H9 (cell line): Measurements from ENCODE around the gene FUT9. TPM values are rescaled to one million over a fixed set of nuclear protein-coding genes. Genes with fewer than 3 reads are reported as not detected.

Source experiments
- DNase-seq: peaks from one replicate; pipeline ENCODE4 v3.0.0-alpha.2; 2017
- H2AFZ ChIP-seq: one replicate; pipeline ENCODE4 v1.6.1; 2013; ENCODE audit warnings: mild to moderate bottlenecking, low read length, control low read depth, moderate library complexity
- H2AK5ac ChIP-seq: 2 replicates; pipeline ENCODE4 v1.6.1; 2013; ENCODE audit warnings: low read length, control low read depth, mixed read lengths; ENCODE audit not compliant: insufficient read length
- H2BK120ac ChIP-seq: one replicate; pipeline ENCODE4 v1.6.1; 2013; ENCODE audit warnings: low read depth, mild to moderate bottlenecking, low read length, control low read depth, inconsistent platforms; ENCODE audit not compliant: poor library complexity, severe bottlenecking
- H2BK12ac ChIP-seq: 2 replicates; pipeline ENCODE4 v1.6.1; 2013; ENCODE audit warnings: low read length, control low read depth, mixed read lengths, low read depth; ENCODE audit not compliant: insufficient read length
- H2BK15ac ChIP-seq: 2 replicates; pipeline ENCODE4 v1.6.1; 2013; ENCODE audit warnings: low read depth, low read length, control low read depth
- H2BK20ac ChIP-seq: one replicate; pipeline ENCODE4 v1.6.1; 2013; ENCODE audit warnings: low read depth, mild to moderate bottlenecking, low read length, control low read depth, inconsistent platforms; ENCODE audit not compliant: poor library complexity, severe bottlenecking
- H2BK5ac ChIP-seq: 2 replicates; pipeline ENCODE4 v1.6.1; 2013; ENCODE audit warnings: low read length, control low read depth, mixed read lengths; ENCODE audit not compliant: insufficient read length
- H3K14ac ChIP-seq: 2 replicates; pipeline ENCODE4 v1.6.1; 2013; ENCODE audit warnings: low read length, control low read depth; ENCODE audit not compliant: insufficient read depth
- H3K18ac ChIP-seq: 2 replicates; pipeline ENCODE4 v1.6.1; 2013; ENCODE audit warnings: low read depth, mild to moderate bottlenecking, mixed read lengths, low read length, control low read depth; ENCODE audit not compliant: insufficient read length
- H3K23ac ChIP-seq: 2 replicates; pipeline ENCODE4 v1.6.1; 2013; ENCODE audit warnings: low read length, control low read depth, mixed read lengths, low read depth; ENCODE audit not compliant: insufficient read length
- H3K23me2 ChIP-seq: 2 replicates; pipeline ENCODE4 v1.6.1; 2013; ENCODE audit warnings: low read depth, mild to moderate bottlenecking, mixed read lengths, low read length, control low read depth; ENCODE audit not compliant: insufficient read length, poor library complexity, severe bottlenecking
- H3K27ac ChIP-seq: 2 replicates; pipeline ENCODE4 v1.5.1; 2013; ENCODE audit warnings: low read length, control low read depth, mixed read lengths, low read depth; ENCODE audit not compliant: insufficient read length
- H3K27me3 ChIP-seq: 2 replicates; pipeline ENCODE4 v1.6.1; 2013; ENCODE audit warnings: low read length, control low read depth, inconsistent platforms; ENCODE audit not compliant: insufficient read depth
- H3K4ac ChIP-seq: 2 replicates; pipeline ENCODE4 v1.6.1; 2013; ENCODE audit warnings: low read depth, mild to moderate bottlenecking, control low read depth, inconsistent platforms, low read length, moderate library complexity
- H3K4me1 ChIP-seq: 2 replicates; pipeline ENCODE4 v1.6.1; 2013; ENCODE audit warnings: low read length, control low read depth, inconsistent platforms; ENCODE audit not compliant: insufficient read depth
- H3K4me2 ChIP-seq: 2 replicates; pipeline ENCODE4 v1.6.1; 2013; ENCODE audit warnings: low read length, control low read depth, mixed read lengths; ENCODE audit not compliant: insufficient read length, insufficient read depth
- H3K56ac ChIP-seq: 2 replicates; pipeline ENCODE4 v1.6.1; 2013; ENCODE audit warnings: low read depth, mild to moderate bottlenecking, mixed read lengths, low read length, control low read depth; ENCODE audit not compliant: insufficient read length
- H3K79me1 ChIP-seq: 2 replicates; pipeline ENCODE4 v1.6.1; 2013; ENCODE audit warnings: low read depth, mild to moderate bottlenecking, moderate library complexity, low read length, control low read depth, inconsistent platforms; ENCODE audit not compliant: insufficient read depth, poor library complexity, severe bottlenecking
- H3K79me2 ChIP-seq: 2 replicates; pipeline ENCODE4 v1.6.1; 2013; ENCODE audit warnings: low read length, control low read depth, inconsistent platforms; ENCODE audit not compliant: insufficient read depth
- H3K9ac ChIP-seq: 2 replicates; pipeline ENCODE4 v1.6.1; 2013; ENCODE audit warnings: low read length, control low read depth, mixed read lengths; ENCODE audit not compliant: insufficient read length; ENCODE audit errors: extremely low read depth
- H3K9me3 ChIP-seq: one replicate; pipeline ENCODE4 v1.6.1; 2013; ENCODE audit warnings: low read depth, low read length, inconsistent platforms; ENCODE audit not compliant: control insufficient read depth
- H3T11ph ChIP-seq: one replicate; pipeline ENCODE4 v1.6.1; 2013; ENCODE audit warnings: mild to moderate bottlenecking, low read length, control low read depth, inconsistent platforms
- H4K20me1 ChIP-seq: one replicate; pipeline ENCODE4 v1.6.1; 2013; ENCODE audit not compliant: control insufficient read depth, insufficient read length, insufficient read depth
- H4K5ac ChIP-seq: 2 replicates; pipeline ENCODE4 v1.6.1; 2013; ENCODE audit warnings: low read depth, mild to moderate bottlenecking, mixed read lengths, low read length, control low read depth; ENCODE audit not compliant: insufficient read length
- H4K8ac ChIP-seq: replicated peaks from 2 replicates; pipeline ENCODE4 v1.6.1; 2013; ENCODE audit warnings: low read length, control low read depth, mixed read lengths, low read depth; ENCODE audit not compliant: insufficient read length
- H4K91ac ChIP-seq: 2 replicates; pipeline ENCODE4 v1.6.1; 2013; ENCODE audit warnings: low read depth, mild to moderate bottlenecking, moderate library complexity, mixed read lengths, low read length, control low read depth; ENCODE audit not compliant: insufficient read length
- H3K27ac Mint-ChIP-seq, 3 experiments: 2 replicates in 2 of 3; 3 replicates in 1 of 3; pipeline ENCODE4 v1.8.0; 2020 to 2021; ENCODE audit warnings: mixed read lengths in 3 of 3, mild to moderate bottlenecking in 1 of 3, moderate library complexity in 1 of 3
- H3K27me3 Mint-ChIP-seq: 2 replicates; pipeline ENCODE4 v1.8.0; 2021; ENCODE audit warnings: low read depth, mild to moderate bottlenecking, moderate library complexity, mixed read lengths
- H3K36me3 Mint-ChIP-seq, 3 experiments: 2 replicates in 2 of 3; 3 replicates in 1 of 3; pipeline ENCODE4 v1.8.0; 2020 to 2021; ENCODE audit warnings: low read depth in 3 of 3, mixed read lengths in 3 of 3; ENCODE audit not compliant: insufficient read depth in 1 of 3
- H3K4me1 Mint-ChIP-seq, 2 experiments: 2 replicates each; pipeline ENCODE4 v1.8.0; 2020; ENCODE audit warnings: mixed read lengths in 2 of 2
- H3K4me3 Mint-ChIP-seq, 2 experiments: 2 replicates in 1 of 2; 3 replicates in 1 of 2; pipeline ENCODE4 v1.8.0; 2020 to 2021; ENCODE audit warnings: mild to moderate bottlenecking in 2 of 2, mixed read lengths in 2 of 2, moderate library complexity in 1 of 2
- H3K9me3 Mint-ChIP-seq, 2 experiments: 2 replicates in 1 of 2; 3 replicates in 1 of 2; pipeline ENCODE4 v1.8.0; 2020; ENCODE audit warnings: mild to moderate bottlenecking in 2 of 2, mixed read lengths in 2 of 2, moderate library complexity in 1 of 2
- CTCF ChIP-seq: fragments of 200-600 bp; sonication (generic); conservative IDR thresholded peaks from 3 replicates; pipeline ENCODE4 v1.8.0; 2021; ENCODE audit warnings: antibody characterized with exemption, mild to moderate bottlenecking
- WGBS: extraction: QIAGEN DNeasy Blood & Tissue Kit; methylation state at CpG from one replicate; pipeline ENCODE4 v1.1.7; 2013; ENCODE audit warnings: missing lambda C conversion rate, low lambda C conversion rate, mixed read lengths; ENCODE audit not compliant: insufficient read length; ENCODE audit errors: extremely low coverage; 5-methylcytosine and 5-hydroxymethylcytosine counted together
- total RNA-seq: library from RNA; stranded (reverse); gene quantifications from 2 replicates; pipeline ENCODE4 v1.2.1, GENCODE V29; 2021

FUT9 gene
- total RNA-seq, 1 experiment from 2014 or later, result 1.6 TPM

GRCh38 chr6:95973976-95974375 lies 41.8 kb upstream of the FUT9 start:
- Histone ChIP-seq H3K18ac (no peak overlapping the region), H3K27me3 (no peaks in the 10 kb centered on the region), H4K20me1 (no peaks in the 10 kb centered on the region), H3T11ph (no peak overlapping the region), H3K79me2 (no peaks in the 10 kb centered on the region), H3K79me1 (no peaks in the 10 kb centered on the region), H2AK5ac (no peak overlapping the region), H3K4me2 (no peak overlapping the region), H2AFZ (no peak overlapping the region), H3K14ac (no peak overlapping the region), H3K56ac (no peak overlapping the region), H2BK15ac (no peak overlapping the region), H3K9ac (no peak overlapping the region), H2BK120ac (no peak overlapping the region), H3K4me1 (no peaks in the 10 kb centered on the region), H3K23ac (no peak overlapping the region), H3K9me3 (no peaks in the 10 kb centered on the region), H2BK5ac (no peak overlapping the region), H4K8ac (no peak overlapping the region), H3K23me2 (no peaks in the 10 kb centered on the region), H3K4ac (no peak overlapping the region), H4K91ac (no peak overlapping the region), H3K27ac (no peak overlapping the region), H2BK20ac (no peak overlapping the region), H2BK12ac (no peak overlapping the region), H4K5ac (no peak overlapping the region)
- no peaks in the 10 kb centered on the region for H3K27me3 Mint-ChIP-seq
- peaks cover 9 to 11% of the 10 kb centered on the region in 2 experiments; a peak in 4 of 5 replicates for H3K9me3 Mint-ChIP-seq
- TF ChIP-seq CTCF, result no peak
- DNase-seq, result no peak
- H3K27ac Mint-ChIP-seq, result no peak overlapping the region
- no CpG with 5 or more reads among the region's 3 CpGs for WGBS
- H3K4me1 Mint-ChIP-seq, result no peaks in the 10 kb centered on the region; a peak in 1 of 4 replicates
- H3K4me3 Mint-ChIP-seq, result no peak overlapping the region
- peaks cover 0 to 7% (median 0%) of the 10 kb centered on the region in 3 experiments; a peak in 1 of 7 replicates for H3K36me3 Mint-ChIP-seq
